ENCODE data around the gene LRRC25.
"Not testable (repeated sequence)": the region's sequence is repeated elsewhere in the genome, so short reads cannot be mapped to it uniquely, and the experiment has no call there.

The LRRC25 gene

DNA sequence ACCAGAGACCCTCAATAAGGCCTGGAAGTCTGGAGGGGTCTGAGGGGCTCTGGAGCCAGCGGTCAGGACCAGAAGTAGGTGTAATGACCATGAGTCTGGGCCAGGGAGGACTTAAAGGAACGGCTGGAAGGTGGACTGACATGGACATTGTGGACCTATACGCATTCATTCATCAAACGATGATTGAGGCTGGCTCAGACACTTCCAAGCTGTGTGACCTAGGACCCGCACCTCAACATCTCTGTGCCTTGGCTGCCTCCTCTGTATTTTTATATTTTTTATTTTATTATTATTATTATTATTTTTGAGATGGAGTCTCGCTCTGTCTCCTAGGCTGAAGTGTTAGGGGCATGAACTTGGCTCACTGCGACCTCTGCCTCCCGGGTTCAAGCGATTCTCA lies 9.3 kb upstream of the LRRC25 start:
- Histone ChIP-seq H3K4me1 (ENCODE audit: control insufficient read depth, insufficient read depth, low read length) (no peaks in the 10 kb centered on the region), H3K9me3 (ENCODE audit: control insufficient read depth, insufficient read depth, low read depth, low read length) (no peaks in the 10 kb centered on the region), H3K4me3 (ENCODE audit: low read depth, low read length) (no peak overlapping the region), H3K27ac (ENCODE audit: extremely low read depth, low read depth, low read length) (no peak overlapping the region), H3K36me3 (ENCODE audit: control insufficient read depth in 2 of 2, insufficient read depth in 1 of 2, low read length in 2 of 2) (no peaks in the 10 kb centered on the region)
- POLR2A ChIA-PET: no interaction called here
- CTCF ChIA-PET: interaction anchor here (1.1 to 2.7 kb wide), 6 partner anchors 16 to 127 kb away, joined by 4 to 14 read pairs (median 6); no protein-coding TSS in a partner anchor
- TF ChIP-seq, protein P1, sequence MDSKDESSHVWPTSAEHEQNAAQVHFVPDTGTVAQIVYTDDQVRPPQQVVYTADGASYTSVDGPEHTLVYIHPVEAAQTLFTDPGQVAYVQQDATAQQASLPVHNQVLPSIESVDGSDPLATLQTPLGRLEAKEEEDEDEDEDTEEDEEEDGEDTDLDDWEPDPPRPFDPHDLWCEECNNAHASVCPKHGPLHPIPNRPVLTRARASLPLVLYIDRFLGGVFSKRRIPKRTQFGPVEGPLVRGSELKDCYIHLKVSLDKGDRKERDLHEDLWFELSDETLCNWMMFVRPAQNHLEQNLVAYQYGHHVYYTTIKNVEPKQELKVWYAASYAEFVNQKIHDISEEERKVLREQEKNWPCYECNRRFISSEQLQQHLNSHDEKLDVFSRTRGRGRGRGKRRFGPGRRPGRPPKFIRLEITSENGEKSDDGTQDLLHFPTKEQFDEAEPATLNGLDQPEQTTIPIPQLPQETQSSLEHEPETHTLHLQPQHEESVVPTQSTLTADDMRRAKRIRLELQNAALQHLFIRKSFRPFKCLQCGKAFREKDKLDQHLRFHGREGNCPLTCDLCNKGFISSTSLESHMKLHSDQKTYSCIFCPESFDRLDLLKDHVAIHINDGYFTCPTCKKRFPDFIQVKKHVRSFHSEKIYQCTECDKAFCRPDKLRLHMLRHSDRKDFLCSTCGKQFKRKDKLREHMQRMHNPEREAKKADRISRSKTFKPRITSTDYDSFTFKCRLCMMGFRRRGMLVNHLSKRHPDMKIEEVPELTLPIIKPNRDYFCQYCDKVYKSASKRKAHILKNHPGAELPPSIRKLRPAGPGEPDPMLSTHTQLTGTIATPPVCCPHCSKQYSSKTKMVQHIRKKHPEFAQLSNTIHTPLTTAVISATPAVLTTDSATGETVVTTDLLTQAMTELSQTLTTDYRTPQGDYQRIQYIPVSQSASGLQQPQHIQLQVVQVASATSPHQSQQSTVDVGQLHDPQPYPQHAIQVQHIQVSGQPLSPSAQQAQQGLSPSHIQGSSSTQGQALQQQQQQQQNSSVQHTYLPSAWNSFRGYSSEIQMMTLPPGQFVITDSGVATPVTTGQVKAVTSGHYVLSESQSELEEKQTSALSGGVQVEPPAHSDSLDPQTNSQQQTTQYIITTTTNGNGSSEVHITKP (tag by site-specific recombination; IDR thresholded peaks at IDR 0.05): no peak
- no peak for TF ChIP-seq ZNF707 (tag by site-specific recombination; IDR thresholded peaks at IDR 0.05)
- no peak for TF ChIP-seq ZBTB17 (tag by site-specific recombination; IDR thresholded peaks at IDR 0.05)
- no peak for TF ChIP-seq ZNF302 (tag by site-specific recombination; IDR thresholded peaks at IDR 0.05; ENCODE audit: low read depth)
- no peak for TF ChIP-seq ZNF391 (tag by site-specific recombination; IDR thresholded peaks at IDR 0.05; ENCODE audit: borderline replicate concordance, low read depth)
- no peak for TF ChIP-seq ZNF747 (tag by site-specific recombination; IDR thresholded peaks at IDR 0.05)
- no peak for TF ChIP-seq ZBTB8A (tag by site-specific recombination; IDR thresholded peaks at IDR 0.05)
- TF ChIP-seq ZNF223 (tag by site-specific recombination; IDR thresholded peaks at IDR 0.05): no peak
- no peak for TF ChIP-seq REPIN1 (tag by site-specific recombination; IDR thresholded peaks at IDR 0.05; ENCODE audit: low read depth)
- no peak for TF ChIP-seq ZNF473 (tag by site-specific recombination; IDR thresholded peaks at IDR 0.05)
- no peak for TF ChIP-seq ZNF76 (tag by site-specific recombination; IDR thresholded peaks at IDR 0.05; ENCODE audit: borderline replicate concordance, low read depth)
- TF ChIP-seq ZNF777 (tag by site-specific recombination; IDR thresholded peaks at IDR 0.05; ENCODE audit: borderline replicate concordance): no peak
- TF ChIP-seq ZSCAN30 (tag by site-specific recombination; IDR thresholded peaks at IDR 0.05): no peak
- TF ChIP-seq ZNF837 (tag by site-specific recombination; IDR thresholded peaks at IDR 0.05): no peak
- TF ChIP-seq ZNF37A (tag by site-specific recombination; IDR thresholded peaks at IDR 0.05): no peak
- TF ChIP-seq BCL11A (tag by site-specific recombination; IDR thresholded peaks at IDR 0.05; ENCODE audit: low read depth): no peak

DNA sequence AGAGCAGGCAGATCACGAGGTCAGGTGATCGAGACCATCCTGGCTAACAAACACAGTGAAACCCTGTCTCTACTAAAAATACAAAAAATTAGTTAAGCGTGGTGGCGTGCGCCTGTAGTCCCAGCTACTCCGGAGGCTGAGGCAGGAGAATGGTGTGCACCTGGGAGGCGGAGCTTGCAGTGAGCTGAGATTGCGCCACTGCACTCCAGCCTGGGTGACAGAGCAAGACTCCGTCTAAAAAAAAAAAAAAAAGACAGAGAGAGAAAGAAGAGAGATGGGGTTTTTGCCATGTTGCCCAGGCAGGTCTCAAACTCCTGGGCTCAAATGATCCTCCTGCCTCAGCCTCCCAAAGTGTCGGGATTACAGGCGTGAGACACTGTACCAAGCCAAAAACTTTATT lies 8.3 kb upstream of the LRRC25 start:
- CTCF ChIA-PET: interaction anchor here (1.1 to 2.7 kb wide), 5 partner anchors 15 to 126 kb away, joined by 4 to 14 read pairs (median 6); no protein-coding TSS in a partner anchor
- not testable (repeated sequence) for H3K4me1 ChIP-seq (ENCODE audit: control insufficient read depth, insufficient read depth, low read length); H3K27ac ChIP-seq (ENCODE audit: extremely low read depth, low read depth, low read length); H3K36me3 ChIP-seq (ENCODE audit: control insufficient read depth in 2 of 2, insufficient read depth in 1 of 2, low read length in 2 of 2); H3K4me3 ChIP-seq (ENCODE audit: low read depth, low read length); H3K9me3 ChIP-seq (ENCODE audit: control insufficient read depth, insufficient read depth, low read depth, low read length)
- POLR2A ChIA-PET: interaction anchor here (0.7 kb wide), 1 partner anchor 26 kb away, joined by 4 read pairs; no protein-coding TSS in a partner anchor

DNA sequence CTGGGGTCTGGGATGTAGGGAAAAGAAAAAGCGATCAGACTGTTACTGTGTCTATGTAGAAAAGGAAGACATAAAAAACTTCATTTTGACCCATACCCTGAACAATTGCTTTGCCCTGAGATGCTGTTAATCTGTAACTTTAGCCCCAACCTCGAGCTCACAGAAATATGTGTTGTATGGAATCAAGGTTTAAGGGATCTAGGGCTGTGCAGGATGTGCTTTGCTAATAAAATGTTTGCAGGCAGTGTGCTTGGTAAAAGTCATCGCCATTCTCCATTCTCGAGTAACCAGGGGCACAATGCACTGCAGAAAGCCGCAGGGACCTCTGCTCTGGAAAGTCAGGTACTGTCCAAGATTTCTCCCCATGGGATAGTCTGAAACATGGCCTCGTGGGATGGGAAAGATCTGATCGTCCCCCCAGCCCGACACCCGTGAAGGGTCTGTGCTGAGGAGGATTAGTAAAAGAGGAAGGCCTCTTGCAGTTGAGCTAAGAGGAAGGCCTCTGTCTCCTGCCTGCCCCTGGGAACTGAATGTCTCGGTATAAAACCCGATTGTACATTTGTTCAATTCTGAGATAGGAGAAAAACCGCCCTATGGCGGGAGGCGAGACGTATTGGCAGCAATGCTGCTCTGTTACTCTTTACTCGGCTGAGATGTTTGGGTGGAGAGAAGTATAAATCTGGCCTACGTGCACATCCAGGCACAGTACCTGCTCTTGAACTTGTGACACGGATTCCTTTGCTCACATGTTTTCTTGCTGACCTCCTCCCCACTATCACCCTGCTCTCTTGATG lies 5.2 kb upstream of the LRRC25 start:
- H3K27ac ChIP-seq (ENCODE audit: extremely low read depth, low read depth, low read length); H3K4me1 ChIP-seq (ENCODE audit: control insufficient read depth, insufficient read depth, low read length); H3K9me3 ChIP-seq (ENCODE audit: control insufficient read depth, insufficient read depth, low read depth, low read length); H3K4me3 ChIP-seq (ENCODE audit: low read depth, low read length); H3K36me3 ChIP-seq (ENCODE audit: control insufficient read depth in 2 of 2, insufficient read depth in 1 of 2, low read length in 2 of 2); POLR2A ChIA-PET: not testable (repeated sequence)
- CTCF ChIA-PET: interaction anchor here (0.6 to 8.5 kb wide), 7 partner anchors 8 to 123 kb away, joined by 3 to 68 read pairs (median 4); partner anchors contain the start of gene GDF15

Measured in HEK293 (cell line).